Measurements from ENCODE around the gene CST11.

DNA sequence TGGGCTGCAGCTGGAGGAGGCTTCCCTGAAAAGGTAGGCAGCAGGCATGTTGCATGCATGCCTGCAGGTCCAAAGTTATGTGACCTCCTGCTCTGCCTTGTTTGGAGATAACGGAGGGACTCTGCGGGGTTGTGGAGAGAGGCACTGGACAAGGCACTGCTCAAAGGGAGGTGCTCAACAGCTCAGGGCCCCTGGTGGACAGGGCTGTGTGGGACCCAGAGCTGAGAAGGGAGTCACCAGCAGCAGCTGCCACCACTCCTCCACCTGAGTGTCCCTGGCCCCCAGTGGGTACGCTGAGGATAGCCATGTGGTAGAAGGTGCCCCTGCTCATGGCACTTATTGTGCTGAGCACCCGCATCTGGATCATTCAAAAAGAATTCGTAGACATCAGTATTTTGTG is 22.7 kb upstream of the CST11 start:
- TF ChIP-seq CTCF (conservative IDR thresholded peaks at IDR 0.05; ENCODE audit: low read length) (no peak), EZH2phosphoT487 (IDR thresholded peaks at IDR 0.05; ENCODE audit: borderline replicate concordance) (no peak)
